T-helper 2 cell (primary cell): ENCODE data around the gene INPP4B.

Source experiments
- DNase-seq, 5 experiments: peaks; one replicate each; pipeline versions ENCODE4 v3.0.0 to v3.0.0-alpha.2; 2012 to 2022

Gene INPP4B

GRCh38 chr4:142282870-142283431 is 563.1 kb downstream of the INPP4B start:
- DNase-seq: peak in 2 of 5 experiments; percentile 3 to 44

- no peak for DNase-seq
These were observed 564.1 kb downstream of the INPP4B start for GRCh38 chr4:142281999-142282398.

GRCh38 chr4:142278663-142279062 is 567.4 kb downstream of the INPP4B start:
- no peak for DNase-seq

GRCh38 chr4:142278171-142278570 is 567.9 kb downstream of the INPP4B start:
- no peak for DNase-seq

- DNase-seq: no peak
These were observed 572.0 kb downstream of the INPP4B start for GRCh38 chr4:142274137-142274536.

GRCh38 chr4:142272452-142272851 is 573.6 kb downstream of the INPP4B start:
- no peak for DNase-seq

GRCh38 chr4:142271832-142272231 is 574.3 kb downstream of the INPP4B start:
- DNase-seq: no peak

- no peak for DNase-seq
These were observed 579.0 kb downstream of the INPP4B start for GRCh38 chr4:142267101-142267500.

GRCh38 chr4:142265946-142266345 is 580.2 kb downstream of the INPP4B start:
- DNase-seq: no peak

GRCh38 chr4:142265536-142265935 is 580.6 kb downstream of the INPP4B start:
- DNase-seq: peak in 1 of 5 experiments; percentile 50

GRCh38 chr4:142264961-142265360 is 581.1 kb downstream of the INPP4B start:
- DNase-seq: no peak

GRCh38 chr4:142262956-142263355 is 583.1 kb downstream of the INPP4B start:
- no peak for DNase-seq

- no peak for DNase-seq
These were observed 597.2 kb downstream of the INPP4B start for GRCh38 chr4:142248946-142249345.

- no peak for DNase-seq
These were observed 602.8 kb downstream of the INPP4B start for GRCh38 chr4:142243255-142243654.

GRCh38 chr4:142242156-142242555 is 603.9 kb downstream of the INPP4B start:
- no peak for DNase-seq

GRCh38 chr4:142238589-142238988 is 607.5 kb downstream of the INPP4B start:
- no peak for DNase-seq

GRCh38 chr4:142236268-142236667 is 609.8 kb downstream of the INPP4B start:
- DNase-seq: no peak

GRCh38 chr4:142231787-142232186 is 614.3 kb downstream of the INPP4B start:
- no peak for DNase-seq

- DNase-seq: no peak
These were observed 615.1 kb downstream of the INPP4B start for GRCh38 chr4:142230991-142231390.

- no peak for DNase-seq
These were observed 620.1 kb downstream of the INPP4B start for GRCh38 chr4:142226014-142226413.

- DNase-seq: no peak
These were observed 624.0 kb downstream of the INPP4B start for GRCh38 chr4:142222127-142222526.

- DNase-seq: no peak
These were observed 627.4 kb downstream of the INPP4B start for GRCh38 chr4:142218726-142219125.

- DNase-seq: peak in 1 of 5 experiments; percentile 4
These were observed 634.7 kb downstream of the INPP4B start for GRCh38 chr4:142211444-142211843.

GRCh38 chr4:142203505-142203904 is 642.6 kb downstream of the INPP4B start:
- DNase-seq: no peak
